HG03139 (cell line): ENCODE data around the gene SGCB.
A peak's percentile ranks its signal among the peaks of the same experiment; 100 is the strongest.
"Not testable (repeated sequence)": the region's sequence is repeated elsewhere in the genome, so short reads cannot be mapped to it uniquely, and the experiment has no call there.

ENCODE experiments used
- ATAC-seq: cut with Tn5 transposase; IDR thresholded peaks from one replicate; pipeline ENCODE4 v1.9.1; 2021; ENCODE audit not compliant: unreplicated experiment

SGCB gene, protein sequence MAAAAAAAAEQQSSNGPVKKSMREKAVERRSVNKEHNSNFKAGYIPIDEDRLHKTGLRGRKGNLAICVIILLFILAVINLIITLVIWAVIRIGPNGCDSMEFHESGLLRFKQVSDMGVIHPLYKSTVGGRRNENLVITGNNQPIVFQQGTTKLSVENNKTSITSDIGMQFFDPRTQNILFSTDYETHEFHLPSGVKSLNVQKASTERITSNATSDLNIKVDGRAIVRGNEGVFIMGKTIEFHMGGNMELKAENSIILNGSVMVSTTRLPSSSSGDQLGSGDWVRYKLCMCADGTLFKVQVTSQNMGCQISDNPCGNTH

GRCh38 chr4:52038103-52038912 is at the start of gene SGCB:
TSS of gene SGCB (minus strand) at chr4:52038299. CDS start at chr4:52038259, 40 bp downstream.
- peak; percentile 89 for ATAC-seq

DNA sequence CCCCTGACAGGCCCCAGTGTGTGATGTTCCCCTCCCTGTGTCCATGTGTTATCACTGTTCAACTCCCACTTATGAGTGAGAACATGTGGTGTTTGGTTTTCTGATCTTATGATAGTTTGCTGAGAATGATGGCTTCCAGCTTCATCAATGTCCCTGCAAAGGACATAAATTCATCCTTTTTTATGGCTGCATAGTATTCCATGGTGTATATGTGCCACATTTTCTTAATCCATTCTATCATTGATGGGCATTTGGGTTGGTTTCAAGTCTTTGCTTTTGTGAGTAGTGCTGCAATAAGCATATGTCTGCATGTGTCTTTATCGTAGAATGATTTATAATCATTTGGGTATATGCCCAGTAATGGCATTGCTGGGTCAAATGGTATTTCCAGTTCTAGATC is 48.3 kb upstream of the SGCB start:
- not testable (repeated sequence) for ATAC-seq

- ATAC-seq, result no peak
Observed at GRCh38 chr4:52081216-52081615, 43.1 kb upstream of the SGCB start.

GRCh38 chr4:52079659-52080058 is 41.6 kb upstream of the SGCB start:
- no peak for ATAC-seq

- no peak for ATAC-seq
Observed at GRCh38 chr4:52076731-52077130, 38.6 kb upstream of the SGCB start.

GRCh38 chr4:52071791-52072546 is 33.9 kb upstream of the SGCB start:
- ATAC-seq, result no peak

- no peak for ATAC-seq
Observed at GRCh38 chr4:52069571-52069970, 31.5 kb upstream of the SGCB start.

GRCh38 chr4:52059372-52059771 is 21.3 kb upstream of the SGCB start:
- ATAC-seq, result no peak

GRCh38 chr4:52058275-52058674 is 20.2 kb upstream of the SGCB start:
- ATAC-seq, result no peak

DNA sequence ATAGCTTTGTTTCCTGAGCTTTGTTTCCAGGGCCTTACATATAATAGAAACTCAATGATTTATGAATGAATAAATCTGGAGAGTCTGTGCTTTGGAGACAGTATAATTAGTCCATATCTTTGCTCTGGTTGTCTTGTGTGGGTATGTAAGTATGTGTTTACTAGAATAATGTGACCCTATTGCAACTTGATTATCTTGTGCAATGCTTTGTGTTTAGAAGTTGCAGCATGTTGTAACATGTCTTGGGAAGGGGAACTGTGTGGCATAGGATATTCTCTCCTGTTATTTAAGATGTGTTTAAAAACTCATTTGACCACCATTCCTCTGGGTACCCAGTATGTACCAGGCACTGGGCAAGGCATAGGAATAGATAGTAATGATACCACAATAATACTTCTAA is 19.1 kb upstream of the SGCB start:
- ATAC-seq, result no peak

GRCh38 chr4:52054254-52054653 is 16.2 kb upstream of the SGCB start:
- ATAC-seq, result no peak

DNA sequence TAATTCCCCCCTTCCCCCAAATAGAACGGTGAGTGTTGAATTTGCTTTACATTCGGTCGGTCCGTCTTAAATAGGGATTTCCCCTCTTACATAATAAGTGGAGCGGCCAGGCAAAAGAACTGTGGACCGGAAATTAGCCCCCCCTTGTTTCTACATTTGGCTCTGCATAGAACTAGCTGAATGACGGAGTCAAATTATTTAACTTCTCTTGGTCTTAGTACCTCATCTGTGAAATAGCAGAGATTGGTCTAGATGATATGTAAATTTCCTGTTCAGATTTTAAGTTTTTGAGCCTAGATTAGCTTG is 14.3 kb upstream of the SGCB start:
- ATAC-seq, result no peak

DNA sequence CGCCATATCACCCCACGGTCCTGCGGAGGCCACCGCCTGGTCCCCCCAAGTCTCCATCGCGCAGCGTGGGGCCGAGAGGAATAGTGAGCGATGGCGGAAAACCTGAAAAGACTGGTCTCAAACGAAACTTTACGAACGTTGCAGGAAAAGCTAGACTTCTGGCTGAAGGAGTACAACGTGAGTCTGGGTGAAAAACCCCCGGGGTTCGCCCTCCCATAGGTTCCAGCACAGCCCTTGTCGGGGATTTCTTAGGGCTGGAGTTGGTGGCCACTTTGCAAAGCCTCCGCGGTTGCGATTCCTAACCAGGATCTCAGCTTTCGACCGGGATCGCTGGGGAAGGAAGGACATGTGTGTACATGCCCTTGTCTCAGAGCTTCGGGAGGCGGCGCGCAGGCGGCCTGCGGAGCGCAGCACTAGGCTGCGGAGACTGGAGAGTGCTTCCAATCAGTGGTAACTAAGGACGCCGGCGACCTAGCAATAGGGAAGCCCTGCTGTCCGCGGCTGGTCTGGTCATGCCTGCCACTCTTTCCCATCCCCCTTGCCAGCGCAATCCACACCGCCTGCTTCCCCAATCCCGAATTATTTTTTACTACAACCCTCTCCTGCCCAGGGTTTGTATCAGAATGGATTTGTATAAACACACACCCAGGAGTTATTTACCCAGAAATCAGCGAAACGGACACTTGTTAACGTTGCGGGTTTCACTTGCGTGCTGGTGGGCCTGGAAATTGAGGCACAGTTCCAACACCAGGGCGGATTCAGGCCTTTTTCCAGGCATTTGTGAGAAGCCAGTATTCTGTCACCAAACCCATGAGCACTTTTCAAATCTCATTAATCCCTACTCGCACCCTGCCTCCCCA is 13.7 kb upstream of the SGCB start:
- peak; percentile 49 for ATAC-seq

GRCh38 chr4:52051213-52051614 is 13.1 kb upstream of the SGCB start, which contains the start of gene SPATA18:
TSS of gene SPATA18 (plus strand) at chr4:52051304. CDS start at chr4:52051705, 401 bp downstream.
- ATAC-seq, result no peak

GRCh38 chr4:52049266-52049665 is 11.2 kb upstream of the SGCB start:
- ATAC-seq, result no peak

GRCh38 chr4:52045028-52045427 is 6.9 kb upstream of the SGCB start:
- ATAC-seq, result no peak

DNA sequence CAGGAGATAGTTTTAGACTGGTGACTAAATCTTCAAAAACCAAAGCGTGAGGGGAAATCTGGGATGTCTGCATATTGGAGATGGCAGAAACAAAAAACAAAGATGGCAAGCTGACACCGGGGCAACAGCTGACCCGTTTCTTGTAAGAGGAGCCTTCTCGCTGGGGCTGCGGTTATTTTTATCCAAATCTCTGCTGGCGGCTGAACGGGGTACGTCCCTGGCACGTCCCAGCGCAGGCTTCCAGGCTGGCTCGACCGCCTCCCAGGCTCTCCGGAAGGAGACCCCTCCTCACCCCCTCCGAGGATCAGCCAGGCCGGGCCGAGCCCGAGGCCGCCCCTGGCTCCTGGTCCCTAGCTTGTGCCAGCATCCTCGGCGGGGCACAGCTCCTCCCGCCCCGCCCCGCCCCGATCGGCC is 403 bp downstream of the SGCB start:
- peak; percentile 38 for ATAC-seq

DNA sequence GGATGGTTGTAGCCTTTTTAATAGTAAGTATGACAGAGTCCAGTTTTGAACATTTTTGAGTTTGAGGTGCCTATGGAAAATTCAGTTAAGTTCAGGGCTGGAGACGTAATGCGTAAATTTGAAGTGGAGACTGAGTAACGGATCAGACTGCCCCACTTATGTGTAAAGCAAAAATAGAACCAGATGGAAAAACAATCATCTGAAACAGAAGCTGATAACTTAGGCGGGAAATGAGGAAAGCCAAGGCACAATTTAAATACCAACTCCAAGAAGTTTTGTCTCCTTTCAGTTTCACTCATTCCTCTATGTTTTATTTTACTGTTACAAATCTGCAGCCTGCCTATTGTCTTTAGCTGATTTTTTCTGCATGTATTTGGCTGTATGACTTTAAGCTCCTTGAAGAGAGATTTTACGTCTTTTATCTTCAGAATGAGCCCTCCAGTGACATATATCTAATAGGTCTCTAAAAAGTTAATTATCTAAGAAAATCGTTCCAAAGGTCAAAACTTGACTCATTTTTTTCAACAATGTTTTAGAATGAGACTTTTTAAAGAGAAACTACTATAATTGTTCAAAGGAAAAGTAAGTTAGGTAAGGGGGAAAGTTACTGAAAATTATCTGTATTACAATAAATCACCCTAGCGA is 1.1 kb downstream of the SGCB start:
- no peak for ATAC-seq

DNA sequence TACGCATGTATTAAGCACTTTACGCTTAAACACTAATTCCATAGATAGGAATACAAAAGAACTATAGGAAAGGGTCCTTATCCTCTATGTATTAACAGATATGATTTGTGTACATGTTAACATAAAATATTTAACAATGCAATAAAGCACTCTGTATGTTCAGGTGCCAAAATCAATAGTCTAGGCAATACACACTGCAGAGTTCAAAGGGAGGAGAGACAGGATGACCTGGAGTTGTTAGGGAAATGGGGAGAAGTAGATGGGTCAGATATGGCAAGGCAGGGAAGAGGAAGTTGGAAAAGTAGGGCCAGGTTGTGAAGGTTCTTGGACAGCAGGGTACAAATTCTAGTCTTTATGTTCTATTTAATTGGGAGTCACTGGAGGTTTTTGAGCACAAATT is 2.9 kb downstream of the SGCB start:
- no peak for ATAC-seq

DNA sequence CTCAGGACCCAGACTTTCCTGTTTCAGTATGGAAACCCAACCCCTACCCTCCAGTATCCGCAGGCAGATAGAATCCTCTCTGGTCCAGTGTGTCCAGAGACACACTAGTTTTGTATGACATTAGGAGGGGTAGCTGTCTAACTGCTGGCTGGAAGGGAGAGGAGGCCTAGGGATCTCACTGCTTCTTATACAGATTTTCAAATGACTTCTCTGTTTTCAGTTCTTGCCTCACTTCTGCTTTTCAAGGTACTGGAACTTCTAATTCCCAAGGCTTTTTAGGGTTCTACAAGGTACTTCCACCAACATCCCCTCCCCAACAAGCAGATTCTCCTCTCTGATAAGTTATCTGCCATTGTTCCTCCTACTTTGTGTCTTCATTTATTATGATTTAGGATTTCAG is 6.1 kb downstream of the SGCB start:
- no peak for ATAC-seq
